Ovary (tissue), 3 donors: Measurements from ENCODE around the gene STXBP4.

Source experiments
- POLR2A ChIP-seq: fragments of 450-650 bp; IDR thresholded peaks from one replicate; pipeline ENCODE4 v1.6.1; 2017; ENCODE audit warnings: antibody characterized with exemption, mild to moderate bottlenecking, moderate library complexity
- TF ChIP-seq, protein P1 (sequence below), 3 donors: fragments of 450-650 bp in 2 of 3; fragments of 200-600 bp in 1 of 3; IDR thresholded peaks; one replicate each; pipeline versions ENCODE4 v1.5.1 to v1.8.0; 2016 to 2022; ENCODE audit warnings: antibody characterized with exemption in 3 of 3, mild to moderate bottlenecking in 1 of 3
- donor health status: DM: no; HTN: no; CAD: no.

DNA sequence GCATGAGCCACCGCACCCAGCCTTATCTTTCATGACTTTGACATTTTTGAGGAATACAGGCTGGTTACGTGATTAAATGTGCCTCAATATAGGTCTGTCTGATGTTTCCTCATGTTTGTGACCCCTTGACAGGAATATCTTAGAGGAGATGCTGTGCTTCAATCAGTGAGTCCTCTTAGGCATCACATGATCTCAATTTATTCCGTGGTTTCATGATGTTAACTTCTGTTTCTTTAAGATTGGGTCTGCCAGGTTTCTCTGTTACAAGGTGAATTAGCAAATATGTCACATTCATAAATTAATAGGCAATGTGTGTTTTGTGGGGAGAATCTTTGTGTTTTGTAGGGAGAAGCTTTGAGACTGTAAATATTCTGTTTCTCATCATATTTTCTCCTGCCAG lies 3.3 kb downstream of the STXBP4 start:
- TF ChIP-seq, protein P1, sequence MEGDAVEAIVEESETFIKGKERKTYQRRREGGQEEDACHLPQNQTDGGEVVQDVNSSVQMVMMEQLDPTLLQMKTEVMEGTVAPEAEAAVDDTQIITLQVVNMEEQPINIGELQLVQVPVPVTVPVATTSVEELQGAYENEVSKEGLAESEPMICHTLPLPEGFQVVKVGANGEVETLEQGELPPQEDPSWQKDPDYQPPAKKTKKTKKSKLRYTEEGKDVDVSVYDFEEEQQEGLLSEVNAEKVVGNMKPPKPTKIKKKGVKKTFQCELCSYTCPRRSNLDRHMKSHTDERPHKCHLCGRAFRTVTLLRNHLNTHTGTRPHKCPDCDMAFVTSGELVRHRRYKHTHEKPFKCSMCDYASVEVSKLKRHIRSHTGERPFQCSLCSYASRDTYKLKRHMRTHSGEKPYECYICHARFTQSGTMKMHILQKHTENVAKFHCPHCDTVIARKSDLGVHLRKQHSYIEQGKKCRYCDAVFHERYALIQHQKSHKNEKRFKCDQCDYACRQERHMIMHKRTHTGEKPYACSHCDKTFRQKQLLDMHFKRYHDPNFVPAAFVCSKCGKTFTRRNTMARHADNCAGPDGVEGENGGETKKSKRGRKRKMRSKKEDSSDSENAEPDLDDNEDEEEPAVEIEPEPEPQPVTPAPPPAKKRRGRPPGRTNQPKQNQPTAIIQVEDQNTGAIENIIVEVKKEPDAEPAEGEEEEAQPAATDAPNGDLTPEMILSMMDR (IDR thresholded peaks at IDR 0.05), result no peak
- no peak for TF ChIP-seq POLR2A
